Astrocyte of the hippocampus (primary cell): ENCODE data around the gene GLRX2.
A peak's percentile ranks its signal among the peaks of the same experiment; 100 is the strongest.
"Not testable (repeated sequence)": the region's sequence is repeated elsewhere in the genome, so short reads cannot be mapped to it uniquely, and the experiment has no call there.

Experiments
- DNase-seq: peaks from one replicate; pipeline ENCODE4 v3.0.0; 2011; ENCODE audit warnings: low read depth, low spot score

Gene GLRX2

DNA sequence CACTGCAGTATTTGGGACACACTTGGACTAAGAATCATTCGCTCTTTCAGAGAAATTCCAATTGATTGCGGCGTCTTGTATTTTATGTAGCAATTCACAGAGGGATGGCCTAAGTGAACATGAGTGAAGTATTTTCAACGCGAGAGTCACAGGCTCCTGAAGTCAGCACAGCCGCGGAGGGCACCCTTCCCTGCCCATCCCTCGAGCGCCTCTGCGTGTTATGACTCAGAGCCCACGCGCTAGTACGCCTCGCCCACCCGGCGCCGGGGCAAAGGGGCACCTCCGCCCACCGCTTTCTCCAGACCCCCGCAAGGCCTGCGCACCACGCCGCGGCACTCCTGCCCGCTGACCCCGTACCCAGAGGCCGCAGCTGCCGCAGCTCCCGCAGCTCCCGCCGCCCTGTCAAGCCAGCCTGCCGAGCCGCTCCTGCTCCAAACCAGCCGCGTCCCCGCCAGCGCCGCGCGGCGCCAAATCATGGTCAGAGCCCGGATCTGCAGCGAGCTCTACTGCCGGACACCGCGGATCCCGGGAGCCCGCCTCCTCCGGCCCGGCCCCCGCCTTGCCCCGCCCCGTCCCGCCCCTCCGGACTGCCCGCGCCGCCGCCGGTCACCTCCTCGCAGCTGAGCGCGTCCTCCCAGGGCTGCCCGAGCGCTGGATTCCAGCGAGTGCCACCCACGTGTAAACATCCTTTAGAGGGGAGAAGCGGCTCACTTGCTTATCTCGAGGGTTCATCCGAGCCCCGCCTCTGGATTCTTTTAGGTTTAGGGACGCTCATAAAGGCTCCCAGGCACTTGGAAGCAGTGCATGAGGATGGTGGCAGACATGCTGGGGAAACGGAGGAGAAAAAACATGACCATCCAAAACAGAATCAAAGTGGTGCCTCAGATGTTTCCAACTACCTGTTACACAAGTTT is at the start of gene GLRX2:
TSS of gene GLRX2 (minus strand) at position 508 of the 914 bp plus-strand sequence. CDS start at position 476, 32 bp downstream.
- DNase-seq = peak; percentile 96

GRCh38 chr1:193144999-193145398 is 39.8 kb upstream of the GLRX2 start:
- no peak for DNase-seq

DNA sequence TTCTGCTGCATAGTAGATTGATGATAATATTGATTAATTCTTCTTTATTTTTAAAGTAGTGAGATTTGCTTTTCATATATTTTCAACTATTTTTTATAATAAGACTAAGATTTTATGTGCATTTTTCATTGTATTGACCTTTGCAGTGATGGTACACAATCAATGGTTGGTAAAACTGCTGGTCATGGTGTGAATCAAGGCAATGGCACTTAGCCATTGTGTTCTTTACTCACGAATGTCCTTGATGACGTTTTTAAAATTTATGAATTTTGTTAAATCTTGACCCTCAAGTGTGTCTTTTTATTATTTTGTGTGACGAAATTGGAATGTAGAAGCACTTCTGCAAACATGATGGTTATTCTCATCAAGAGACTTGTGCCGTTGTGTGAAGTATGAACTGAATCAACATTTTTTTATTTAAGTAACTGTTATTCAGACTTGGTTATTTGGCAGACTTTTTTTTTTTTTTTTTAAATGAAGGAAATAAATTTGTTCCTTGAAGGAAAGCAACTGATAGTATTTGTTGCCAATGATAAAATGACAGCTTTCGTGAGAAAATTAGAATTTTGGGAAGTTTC is 39.2 kb upstream of the GLRX2 start:
- DNase-seq = no peak

DNA sequence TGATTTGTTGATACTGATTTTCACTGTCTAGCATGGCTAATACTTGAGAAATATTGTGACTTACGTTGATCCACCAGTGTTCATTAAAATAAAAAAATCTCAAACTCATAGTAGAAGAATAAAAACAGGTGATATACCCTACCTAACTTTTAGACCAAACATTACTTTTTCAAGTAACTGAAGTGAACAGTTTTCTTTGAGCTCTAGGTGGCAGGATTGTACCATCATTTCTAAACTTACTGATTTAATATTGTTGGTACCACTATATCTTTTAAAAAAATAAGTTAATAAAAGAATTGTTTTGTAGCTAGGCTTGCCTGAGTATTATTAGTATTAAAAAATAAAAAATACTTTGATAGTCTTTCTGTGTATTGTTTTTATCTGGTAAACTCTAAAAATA is 38.1 kb upstream of the GLRX2 start:
- DNase-seq = peak; percentile 37

GRCh38 chr1:193142409-193142808 is 37.2 kb upstream of the GLRX2 start:
- no peak for DNase-seq

DNA sequence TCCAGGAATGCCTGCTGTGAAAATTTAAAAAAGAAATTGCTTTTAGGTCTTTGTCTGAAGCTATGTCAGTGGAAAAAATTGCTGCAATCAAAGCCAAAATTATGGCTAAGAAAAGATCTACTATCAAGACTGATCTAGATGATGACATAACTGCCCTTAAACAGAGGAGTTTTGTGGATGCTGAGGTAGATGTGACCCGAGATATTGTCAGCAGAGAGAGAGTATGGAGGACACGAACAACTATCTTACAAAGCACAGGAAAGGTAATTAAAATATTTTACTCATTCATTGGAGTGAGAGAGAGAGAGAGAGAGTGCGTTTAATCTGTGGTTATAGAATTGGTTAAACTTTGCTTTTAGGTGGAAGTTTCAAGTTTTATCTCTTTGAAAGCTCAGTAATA is 36.6 kb upstream of the GLRX2 start:
- no peak for DNase-seq

GRCh38 chr1:193140254-193140653 is 35.0 kb upstream of the GLRX2 start:
- no peak for DNase-seq

DNA sequence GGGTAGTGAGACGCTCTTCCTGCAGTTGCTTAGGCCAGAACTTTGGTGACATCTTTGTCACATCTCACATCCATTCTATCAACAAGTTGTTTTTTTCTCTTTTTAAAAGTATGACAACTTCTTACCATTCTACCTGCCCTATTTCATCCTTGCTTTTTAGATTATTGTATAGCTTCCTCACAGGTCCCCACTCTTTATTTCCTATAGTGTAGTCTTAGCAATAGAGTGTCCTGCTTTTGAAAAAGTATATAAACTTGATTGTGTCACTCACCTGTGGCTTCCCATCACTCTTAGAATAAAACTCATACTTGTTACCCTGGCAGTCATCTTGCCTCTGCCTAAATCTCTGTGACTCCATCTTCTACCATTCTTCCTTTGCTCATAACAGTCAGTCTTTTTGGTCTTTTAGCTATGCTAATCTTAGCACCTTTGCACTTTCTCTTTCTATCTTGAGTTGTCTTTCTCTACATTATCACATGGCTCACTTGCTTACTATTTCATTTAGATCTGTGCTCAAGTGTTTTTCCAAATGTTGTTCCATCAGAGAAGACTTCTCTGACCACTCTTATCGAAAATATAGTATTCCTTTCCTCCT is 26.1 kb upstream of the GLRX2 start:
- DNase-seq = no peak

DNA sequence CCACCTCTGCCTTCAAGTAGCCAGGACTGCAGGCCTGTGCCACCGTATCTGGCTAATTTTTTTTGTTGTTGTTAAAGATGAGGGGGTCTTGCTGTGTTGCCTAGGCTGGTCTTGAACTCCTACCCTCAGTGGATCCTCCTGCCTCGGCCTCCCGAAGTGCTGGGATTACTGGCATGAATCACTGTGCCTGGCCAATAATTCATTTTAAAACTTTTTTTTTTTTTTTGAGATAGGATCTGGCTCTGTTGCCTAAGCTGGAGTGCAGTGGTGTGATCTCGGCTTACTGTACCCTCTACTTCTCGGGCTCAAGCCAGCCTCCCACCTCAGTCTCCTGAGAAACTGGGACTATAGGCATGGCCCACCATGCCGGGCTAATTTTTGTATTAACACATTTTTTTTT is 20.2 kb upstream of the GLRX2 start:
- no peak for DNase-seq

DNA sequence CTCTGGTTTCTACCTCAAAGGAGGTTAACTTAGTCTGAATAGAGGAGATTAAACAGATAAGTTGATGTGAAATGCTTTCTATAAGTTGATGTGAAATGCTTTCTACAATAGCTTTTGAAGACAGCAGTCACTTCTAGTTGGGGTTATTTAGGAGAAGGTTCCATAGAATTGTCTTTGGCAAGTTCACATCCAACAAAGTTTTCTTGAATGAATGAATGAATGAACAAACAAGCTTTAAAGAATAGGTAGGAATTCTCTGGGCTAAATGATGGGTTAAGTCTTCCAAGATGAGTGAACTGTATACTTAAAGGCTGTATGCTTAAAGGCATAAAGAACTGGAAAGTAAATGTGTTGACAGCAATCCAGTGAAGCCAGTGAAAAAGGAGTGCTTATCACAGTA is 18.5 kb upstream of the GLRX2 start:
- DNase-seq = no peak

- peak; percentile 99 for DNase-seq
These were observed 16.7 kb upstream of the GLRX2 start, which contains the start of gene CDC73 for GRCh38 chr1:193121616-193122593. Gene CDC73, plus strand, starts transcription at chr1:193122031. Its CDS starts 170 bp downstream, at chr1:193122201.

DNA sequence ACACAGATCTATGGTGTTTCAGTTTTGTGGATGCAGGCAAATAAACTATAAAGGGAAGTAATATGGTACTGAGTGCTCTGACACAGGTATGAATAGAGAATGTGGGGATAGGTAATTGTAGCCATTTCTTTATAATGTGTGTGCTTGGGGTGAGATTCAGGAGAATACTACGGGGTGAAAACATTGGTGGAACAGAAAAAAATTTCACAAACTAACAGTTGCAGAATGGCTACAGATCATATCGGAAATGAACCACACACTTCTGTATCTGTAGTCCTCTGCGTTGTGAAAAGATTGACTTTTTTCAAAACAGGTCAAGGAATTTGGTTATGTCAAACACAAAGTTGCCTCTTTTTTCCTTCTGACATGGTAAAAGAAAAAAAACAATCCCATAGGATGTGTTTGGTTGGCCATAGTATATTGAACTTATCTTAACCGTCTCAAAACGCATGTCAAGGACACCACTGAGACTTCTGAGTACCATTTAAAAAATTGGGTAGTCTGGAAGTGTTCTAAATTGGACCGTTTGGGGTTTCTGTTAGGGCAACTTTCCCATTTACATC is 15.5 kb upstream of the GLRX2 start:
- no peak for DNase-seq

DNA sequence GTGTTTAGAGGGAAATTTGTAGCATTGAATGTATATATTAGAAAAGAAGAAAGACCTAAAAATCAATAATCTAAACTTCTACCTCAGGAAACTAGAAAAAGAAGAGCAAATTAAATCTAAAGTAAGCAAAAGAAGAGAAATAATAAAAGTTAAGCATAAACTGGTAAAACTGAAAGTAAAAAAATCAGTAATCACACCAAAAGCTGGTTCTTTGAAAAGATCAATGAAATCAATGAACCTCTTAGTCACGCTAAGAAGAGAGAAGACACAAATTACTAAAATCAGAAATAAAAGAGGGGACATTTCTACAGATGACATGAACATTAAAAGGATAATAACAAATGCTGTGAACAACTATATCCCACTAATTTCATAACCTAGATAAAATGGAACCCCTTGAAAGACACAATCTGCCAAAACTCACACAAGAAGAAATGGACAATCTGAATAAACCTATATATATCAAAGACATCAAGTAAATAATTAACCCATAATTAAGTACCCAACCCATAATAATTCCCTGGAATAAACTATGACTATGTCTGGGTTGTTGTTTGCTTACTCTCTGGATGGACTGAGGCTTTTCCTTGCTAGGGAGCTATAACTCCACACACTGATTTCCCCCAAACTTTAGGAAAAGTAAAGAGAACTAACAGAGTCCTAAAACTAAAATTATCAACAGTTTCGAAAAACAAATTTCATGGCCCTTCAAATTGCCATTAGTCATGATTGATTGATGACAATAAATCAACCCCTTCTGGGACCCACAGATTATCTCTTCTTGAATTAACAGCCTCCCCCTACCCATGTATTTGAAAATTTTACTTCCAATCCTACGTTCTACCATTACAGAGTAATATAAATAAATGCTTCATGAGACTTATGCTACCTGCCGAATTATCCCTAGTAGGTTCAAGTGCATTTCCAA is 13.9 kb upstream of the GLRX2 start:
- DNase-seq = no peak

DNA sequence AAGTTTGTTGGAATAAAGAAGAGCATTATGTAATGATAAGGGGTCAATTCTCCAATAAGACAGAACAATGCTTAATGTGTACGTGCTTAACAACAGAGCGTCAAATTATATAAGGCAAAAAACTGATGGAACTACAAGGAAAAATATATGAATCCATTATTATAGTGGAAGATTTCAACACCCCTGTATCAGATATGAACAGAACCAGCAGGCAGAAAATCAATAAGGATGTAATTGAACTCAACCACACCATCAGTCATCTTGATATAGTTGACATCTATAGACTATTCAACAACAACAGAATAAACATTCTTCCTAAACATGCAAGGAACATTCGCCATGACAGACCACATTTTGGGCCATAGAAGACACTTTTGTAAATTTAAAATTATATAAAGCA is 13.0 kb upstream of the GLRX2 start:
- no peak for DNase-seq

DNA sequence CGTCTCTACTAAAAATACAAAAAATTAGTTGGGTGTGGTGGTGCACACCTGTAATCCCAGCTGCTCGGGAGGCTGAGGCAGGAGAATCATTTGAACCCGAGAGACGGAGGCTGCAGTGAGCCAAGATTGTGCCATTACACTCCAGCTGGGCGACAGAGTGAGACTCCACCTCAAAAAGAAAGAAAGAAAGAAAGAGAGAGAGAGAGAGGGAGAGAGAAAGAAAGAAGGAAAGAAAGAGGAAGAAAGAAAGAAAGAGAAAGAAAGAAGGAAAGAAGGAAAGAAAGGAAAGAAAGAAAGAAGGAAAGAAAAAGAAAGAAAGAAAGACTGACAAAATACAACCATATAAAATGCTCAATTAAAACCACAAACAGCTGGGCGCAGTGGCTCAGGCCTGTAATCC is 12.0 kb upstream of the GLRX2 start:
- not testable (repeated sequence) for DNase-seq

- DNase-seq = peak; percentile 95
These were observed 10.5 kb upstream of the GLRX2 start for GRCh38 chr1:193115629-193116227.

DNA sequence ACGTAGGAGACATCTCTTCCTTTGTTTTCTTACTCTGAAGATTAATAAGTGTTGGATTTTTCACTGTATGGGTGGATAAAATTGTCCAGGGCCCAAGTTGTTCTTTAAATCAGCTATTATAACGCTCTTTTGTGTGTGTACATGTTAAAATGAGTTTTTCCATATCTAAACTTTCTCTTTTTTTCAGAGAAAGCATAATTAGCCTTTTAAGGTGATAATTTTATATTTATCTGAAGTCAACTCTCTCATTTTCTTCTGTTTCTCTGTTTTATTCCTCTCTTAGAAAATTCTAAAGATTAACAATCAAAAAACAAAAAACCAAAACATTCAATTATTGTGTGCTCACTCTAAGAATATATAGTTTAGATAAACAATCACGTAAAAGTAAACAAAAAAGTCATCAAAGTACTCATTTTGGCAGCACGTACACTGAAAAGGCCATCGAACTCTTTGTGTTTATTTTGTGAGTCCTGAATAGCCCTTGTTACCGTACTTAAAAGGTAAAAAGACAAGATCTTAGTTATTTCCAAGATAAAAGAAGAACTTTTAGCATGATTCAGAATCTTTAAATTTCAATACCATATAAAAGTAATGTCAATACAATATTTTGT is 9.4 kb upstream of the GLRX2 start:
- no peak for DNase-seq

DNA sequence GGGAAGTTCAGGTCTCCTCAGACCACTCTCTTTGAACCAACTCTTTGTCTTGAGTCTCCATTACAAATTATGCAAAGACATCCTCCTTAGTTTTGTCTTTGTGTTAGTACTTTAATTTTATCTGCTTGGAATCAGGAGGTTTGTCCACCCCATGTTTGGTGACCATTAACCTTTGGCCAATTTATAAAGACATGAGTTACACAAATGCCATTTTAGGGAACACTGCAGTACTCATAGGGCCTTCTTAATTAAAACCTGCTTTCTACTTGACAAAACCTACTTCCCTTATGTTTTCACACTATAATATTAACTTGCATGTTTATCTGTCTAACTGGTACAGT is 8.7 kb upstream of the GLRX2 start:
- no peak for DNase-seq

DNA sequence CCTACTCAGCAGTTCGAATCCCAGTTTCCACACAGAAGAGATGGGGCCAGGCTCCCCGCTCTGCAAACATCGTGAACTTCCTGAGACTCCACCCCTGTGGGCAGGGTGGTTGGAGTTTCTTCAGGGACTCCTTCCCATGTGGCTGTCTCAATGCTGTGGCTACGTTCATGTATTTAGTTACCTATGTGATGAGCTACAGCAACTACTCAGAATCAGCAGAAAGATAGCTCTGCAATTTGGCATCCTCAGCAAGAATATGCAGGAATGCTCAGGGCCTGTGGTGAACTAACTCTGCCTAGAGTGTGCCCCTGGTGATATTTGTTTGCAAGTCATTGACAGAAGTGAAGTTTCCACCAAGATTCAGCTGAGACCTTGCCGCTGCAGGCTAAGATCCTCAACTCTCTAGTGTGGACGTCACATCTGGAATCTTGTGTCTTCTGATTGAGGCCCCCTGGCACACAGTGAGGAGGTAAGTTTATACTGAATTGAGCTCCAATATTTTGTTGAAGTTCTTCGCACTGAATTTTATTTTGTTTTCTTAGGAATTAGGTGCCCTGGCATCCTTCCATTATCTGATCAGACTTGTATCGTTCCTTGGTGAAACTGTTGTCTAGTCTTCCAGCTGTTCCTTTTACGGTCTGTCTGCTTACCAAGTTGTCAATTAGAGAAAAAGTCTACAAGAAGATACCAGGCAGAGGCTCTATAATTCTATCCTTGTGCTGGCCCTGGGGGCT is 8.2 kb upstream of the GLRX2 start:
- no peak for DNase-seq
